Muscle of leg (tissue), 11 donors: ENCODE measurements around the gene COL5A1. TPM values are rescaled to one million over a fixed set of nuclear protein-coding genes. Genes with fewer than 3 reads are reported as not detected.

Experiments
- DNase-seq: peaks from one replicate; pipeline ENCODE4 v3.0.0; 2013
- H3K27ac ChIP-seq: one replicate; pipeline ENCODE4 v1.5.1; 2013; ENCODE audit warnings: mild to moderate bottlenecking, low read length, control low read depth
- H3K27me3 ChIP-seq: one replicate; pipeline ENCODE4 v1.6.1; 2013; ENCODE audit warnings: low read length; ENCODE audit not compliant: control insufficient read depth, insufficient read depth
- H3K36me3 ChIP-seq: one replicate; pipeline ENCODE4 v1.6.1; 2013; ENCODE audit warnings: low read length; ENCODE audit not compliant: control insufficient read depth, insufficient read depth
- H3K4me1 ChIP-seq: one replicate; pipeline ENCODE4 v1.6.1; 2013; ENCODE audit warnings: low read length; ENCODE audit not compliant: control insufficient read depth, insufficient read depth
- H3K4me3 ChIP-seq: one replicate; pipeline ENCODE4 v1.5.1; 2013; ENCODE audit warnings: low read length, control low read depth
- H3K9me3 ChIP-seq: replicated peaks from 2 replicates; pipeline ENCODE4 v1.6.1; 2013; ENCODE audit warnings: low read depth, low read length; ENCODE audit not compliant: control insufficient read depth
- WGBS: methylation state at CpG from one replicate; pipeline ENCODE4 v1.1.5; 2013; ENCODE audit warnings: missing lambda C conversion rate; ENCODE audit not compliant: insufficient coverage; 5-methylcytosine and 5-hydroxymethylcytosine counted together
- polyA plus RNA-seq, 8 donors: library from polyadenylated mRNA; unstranded; fragments of 120-200 nt; gene quantifications; one replicate each; pipeline versions ENCODE4 v1.2.1 to v1.2.3, GENCODE V29; 2013; ENCODE audit warnings: inconsistent platforms in 1 of 8, low replicate concordance in 1 of 8; ENCODE audit not compliant: insufficient read length in 8 of 8, insufficient read depth in 1 of 8
- total RNA-seq: library from RNA; stranded (reverse); fragments of 120-200 nt; gene quantifications from one replicate; pipeline ENCODE4 v1.2.4, GENCODE V29; 2013

COL5A1 gene
- total and polyA plus RNA-seq, 9 donors = 293 to 921 (median 564) TPM

GRCh38 chr9:134606951-134607731 lies 34.5 kb upstream of the COL5A1 start:
- H3K4me1 ChIP-seq = peaks cover 14% of the 10 kb centered on the region
- H3K4me3 ChIP-seq = no peak overlapping the region
- no peak overlapping the region for H3K27ac ChIP-seq
- no peaks in the 10 kb centered on the region for H3K36me3 ChIP-seq
- H3K27me3 ChIP-seq = peaks cover 2% of the 10 kb centered on the region
- peaks cover 6% of the 10 kb centered on the region for H3K9me3 ChIP-seq
- WGBS = 91% methylated on average over 6 of the region's 13 CpGs
- DNase-seq = no peak

- peaks cover 6% of the 10 kb centered on the region for H3K4me1 ChIP-seq
- 60% methylated on average over 1 of the region's 4 CpGs for WGBS
- H3K27ac ChIP-seq = no peak overlapping the region
- no peak for DNase-seq
- H3K36me3 ChIP-seq = no peaks in the 10 kb centered on the region
- H3K4me3 ChIP-seq = no peak overlapping the region
- H3K27me3 ChIP-seq = peaks cover 2% of the 10 kb centered on the region
- H3K9me3 ChIP-seq = peaks cover 6% of the 10 kb centered on the region
Observed at GRCh38 chr9:134607971-134608370, 33.6 kb upstream of the COL5A1 start.

DNA sequence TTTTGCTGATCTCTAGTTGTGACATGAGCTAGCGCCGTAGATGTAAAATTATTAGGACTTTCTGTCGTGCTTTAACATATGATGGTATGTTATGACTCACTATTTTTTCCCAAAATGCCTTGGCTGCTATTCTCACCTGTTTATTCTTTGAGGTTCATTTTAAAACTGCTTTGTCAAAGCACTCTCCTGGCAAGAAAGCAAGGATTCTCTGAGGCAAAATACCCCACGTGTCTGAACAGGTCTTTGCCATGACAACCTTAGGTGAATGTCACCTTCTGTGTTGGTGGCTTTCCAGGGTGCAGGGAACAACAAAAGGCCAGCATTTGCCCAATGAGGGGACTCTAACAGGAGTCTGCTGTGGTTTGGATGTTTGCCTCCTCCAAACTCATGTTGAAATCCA lies 30.6 kb upstream of the COL5A1 start:
- peaks cover 6% of the 10 kb centered on the region for H3K9me3 ChIP-seq
- H3K36me3 ChIP-seq = no peaks in the 10 kb centered on the region
- H3K27ac ChIP-seq = no peak overlapping the region
- 56% methylated on average over 1 of the region's 4 CpGs for WGBS
- H3K27me3 ChIP-seq = no peaks in the 10 kb centered on the region
- DNase-seq = no peak
- no peak overlapping the region for H3K4me3 ChIP-seq
- no peaks in the 10 kb centered on the region for H3K4me1 ChIP-seq

GRCh38 chr9:134612309-134612708 lies 29.3 kb upstream of the COL5A1 start:
- no CpG with 5 or more reads among the region's 1 CpG for WGBS
- H3K9me3 ChIP-seq = peaks cover 6% of the 10 kb centered on the region
- no peaks in the 10 kb centered on the region for H3K27me3 ChIP-seq
- H3K4me1 ChIP-seq = no peaks in the 10 kb centered on the region
- H3K36me3 ChIP-seq = no peaks in the 10 kb centered on the region
- H3K27ac ChIP-seq = no peak overlapping the region
- no peak overlapping the region for H3K4me3 ChIP-seq
- DNase-seq = no peak

- Histone ChIP-seq H3K9me3 (peaks cover 6% of the 10 kb centered on the region), H3K36me3 (no peaks in the 10 kb centered on the region), H3K4me1 (peaks cover 2% of the 10 kb centered on the region), H3K4me3 (no peak overlapping the region), H3K27me3 (no peaks in the 10 kb centered on the region), H3K27ac (no peak overlapping the region)
- no peak for DNase-seq
- no CpG with 5 or more reads among the region's 1 CpG for WGBS
Observed at GRCh38 chr9:134612715-134613114, 28.9 kb upstream of the COL5A1 start.

DNA sequence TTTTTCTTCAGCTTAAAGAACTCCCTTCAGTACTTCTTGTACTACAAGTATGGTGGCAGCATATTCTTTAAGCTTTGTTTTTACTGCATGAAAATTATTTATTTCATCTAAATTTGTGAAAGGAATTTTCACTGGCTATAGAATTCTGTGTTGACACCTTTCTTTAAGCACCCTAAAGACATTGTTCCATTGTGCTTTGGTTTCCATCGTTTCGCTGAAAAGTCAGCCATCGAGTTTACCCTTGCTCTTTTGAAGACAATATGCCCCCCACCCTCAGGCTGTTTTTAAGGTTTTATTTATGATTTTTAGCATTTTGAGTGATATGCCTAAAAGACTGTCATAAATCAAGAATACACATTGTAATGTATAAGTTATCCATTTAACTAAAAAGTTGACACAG lies 27.3 kb upstream of the COL5A1 start:
- H3K9me3 ChIP-seq = peaks cover 6% of the 10 kb centered on the region
- no peak overlapping the region for H3K27ac ChIP-seq
- H3K27me3 ChIP-seq = no peaks in the 10 kb centered on the region
- no peaks in the 10 kb centered on the region for H3K36me3 ChIP-seq
- no CpG with 5 or more reads among the region's 3 CpGs for WGBS
- H3K4me1 ChIP-seq = peaks cover 15% of the 10 kb centered on the region
- no peak overlapping the region for H3K4me3 ChIP-seq
- no peak for DNase-seq

DNA sequence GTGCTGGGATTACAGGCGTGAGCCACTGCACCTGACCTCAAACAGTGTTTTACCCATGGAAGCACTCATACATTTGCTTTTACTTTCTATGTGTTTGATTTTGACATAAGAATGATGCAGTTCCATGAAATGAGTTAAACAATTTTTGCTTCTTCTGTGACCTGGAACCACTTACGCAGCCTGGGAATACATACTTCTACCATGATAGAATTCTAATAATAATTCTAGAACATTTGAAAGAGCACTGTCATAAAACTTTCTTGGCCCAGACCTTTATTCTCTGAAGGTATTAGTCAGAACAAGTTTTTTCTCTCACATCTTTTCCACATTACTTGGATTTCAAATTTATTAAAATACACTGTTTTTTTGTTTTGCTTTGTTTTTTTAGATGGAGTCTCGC lies 25.3 kb upstream of the COL5A1 start:
- no CpG with 5 or more reads among the region's 3 CpGs for WGBS

GRCh38 chr9:134617246-134617645 lies 24.4 kb upstream of the COL5A1 start:
- Histone ChIP-seq H3K9me3 (no peaks in the 10 kb centered on the region), H3K27ac (no peak overlapping the region), H3K4me3 (no peak overlapping the region), H3K4me1 (peaks cover 15% of the 10 kb centered on the region), H3K27me3 (no peaks in the 10 kb centered on the region), H3K36me3 (no peaks in the 10 kb centered on the region)
- no peak for DNase-seq
- 88% methylated on average over 5 of the region's 8 CpGs for WGBS

More for the DNA sequence above, 25.3 kb upstream of the COL5A1 start:
- peak; percentile 68 for DNase-seq
- no peak overlapping the region for H3K4me3 ChIP-seq
- peaks cover 15% of the 10 kb centered on the region for H3K4me1 ChIP-seq
- H3K27ac ChIP-seq = no peak overlapping the region
- H3K36me3 ChIP-seq = no peaks in the 10 kb centered on the region
- no peaks in the 10 kb centered on the region for H3K27me3 ChIP-seq
- H3K9me3 ChIP-seq = peaks cover 6% of the 10 kb centered on the region

DNA sequence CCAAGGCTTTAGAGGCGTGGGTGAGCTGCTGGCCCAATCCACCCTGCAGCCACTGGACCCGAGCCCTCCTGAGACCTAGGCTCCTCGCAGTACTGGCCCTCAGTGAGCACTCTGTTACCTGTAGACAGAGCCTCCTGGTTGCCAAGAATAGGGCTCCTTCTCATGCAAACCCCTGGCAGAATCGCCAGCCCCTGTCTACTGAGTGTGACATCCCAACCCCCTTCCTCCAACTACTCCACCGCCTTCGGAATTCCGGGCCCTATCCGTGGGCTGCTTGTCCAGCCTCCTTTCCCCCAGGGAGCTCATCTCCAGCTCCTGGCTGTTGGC lies 23.8 kb upstream of the COL5A1 start:
- Histone ChIP-seq H3K4me3 (no peak overlapping the region), H3K36me3 (no peaks in the 10 kb centered on the region), H3K27ac (peak overlapping the region; percentile 62), H3K27me3 (no peaks in the 10 kb centered on the region), H3K4me1 (peaks cover 16% of the 10 kb centered on the region), H3K9me3 (no peaks in the 10 kb centered on the region)
- DNase-seq = no peak
- WGBS = 52% methylated on average over 8 of the region's 8 CpGs

- no peak overlapping the region for H3K4me3 ChIP-seq
- no peaks in the 10 kb centered on the region for H3K27me3 ChIP-seq
- peaks cover 21% of the 10 kb centered on the region for H3K4me1 ChIP-seq
- 23% methylated on average over 16 of the region's 18 CpGs for WGBS
- no peaks in the 10 kb centered on the region for H3K9me3 ChIP-seq
- no peaks in the 10 kb centered on the region for H3K36me3 ChIP-seq
- peak overlapping the region; percentile 62 for H3K27ac ChIP-seq
- DNase-seq = peak; percentile 90
Observed at GRCh38 chr9:134618163-134618832, 23.3 kb upstream of the COL5A1 start.
